ENCODE data around the gene ST3GAL3. TPM values are rescaled to one million over a fixed set of nuclear protein-coding genes. Genes with fewer than 3 reads are reported as not detected.

ST3GAL3 gene
- total RNA-seq, 1 experiment from 2014 or later = 8.3 TPM

- H3K4me1 ChIP-seq (ENCODE audit: insufficient read depth, low read length) = no peaks in the 10 kb centered on the region
- H3K4me2 ChIP-seq (ENCODE audit: insufficient read depth, insufficient read length, low read length) = no peak overlapping the region
- H4K91ac ChIP-seq (ENCODE audit: insufficient read length, low read depth, low read length) = no peak overlapping the region
- H3K4ac ChIP-seq (ENCODE audit: low read depth, low read length) = no peak overlapping the region
- no peak overlapping the region for H2BK20ac ChIP-seq (ENCODE audit: low read depth, low read length, poor library complexity, severe bottlenecking)
- Mint-ChIP-seq H3K4me1 (peaks cover 5 to 6% of the 10 kb centered on the region in 2 experiments; a peak in 3 of 4 replicates), H3K9me3 (no peaks in the 10 kb centered on the region; a peak in 1 of 5 replicates), H3K27ac (no peak overlapping the region), H3K36me3 (ENCODE audit: insufficient read depth in 1 of 3, low read depth in 3 of 3) (peaks cover 0 to 4% (median 0%) of the 10 kb centered on the region in 3 experiments; a peak in 2 of 7 replicates), H3K27me3 (ENCODE audit: low read depth) (no peaks in the 10 kb centered on the region), H3K4me3 (no peak overlapping the region)
- H4K5ac ChIP-seq (ENCODE audit: insufficient read length, low read depth, low read length) = no peak overlapping the region
- no peak overlapping the region for H2BK5ac ChIP-seq (ENCODE audit: insufficient read length, low read length)
- H3K79me2 ChIP-seq (ENCODE audit: insufficient read depth, low read length) = no peaks in the 10 kb centered on the region
- no peaks in the 10 kb centered on the region for H3K9me3 ChIP-seq (ENCODE audit: control insufficient read depth, low read depth, low read length)
- H2AFZ ChIP-seq (ENCODE audit: low read length) = no peak overlapping the region
- DNase-seq = no peak
- H4K20me1 ChIP-seq (ENCODE audit: control insufficient read depth, insufficient read depth, insufficient read length) = no peaks in the 10 kb centered on the region
- no peak overlapping the region for H3K18ac ChIP-seq (ENCODE audit: insufficient read length, low read depth, low read length)
- no peak overlapping the region for H2BK12ac ChIP-seq (ENCODE audit: insufficient read length, low read depth, low read length)
- H3K79me1 ChIP-seq (ENCODE audit: insufficient read depth, low read depth, low read length, poor library complexity, severe bottlenecking) = no peaks in the 10 kb centered on the region
- H2AK5ac ChIP-seq (ENCODE audit: insufficient read length, low read length) = no peak overlapping the region
- no peak overlapping the region for H3K23ac ChIP-seq (ENCODE audit: insufficient read length, low read depth, low read length)
- H2BK15ac ChIP-seq (ENCODE audit: low read depth, low read length) = no peak overlapping the region
- H3K56ac ChIP-seq (ENCODE audit: insufficient read length, low read depth, low read length) = no peak overlapping the region
- no peak overlapping the region for H3K27ac ChIP-seq (ENCODE audit: insufficient read length, low read depth, low read length)
- no peaks in the 10 kb centered on the region for H3K23me2 ChIP-seq (ENCODE audit: insufficient read length, low read depth, low read length, poor library complexity, severe bottlenecking)
- H3K14ac ChIP-seq (ENCODE audit: insufficient read depth, low read length) = no peak overlapping the region
- no peak overlapping the region for H3K9ac ChIP-seq (ENCODE audit: extremely low read depth, insufficient read length, low read length)
- no peak overlapping the region for H4K8ac ChIP-seq (replicated peaks; ENCODE audit: insufficient read length, low read depth, low read length)
- no peak overlapping the region for H3T11ph ChIP-seq (ENCODE audit: low read length)
- no peak for TF ChIP-seq CTCF (conservative IDR thresholded peaks at IDR 0.05)
- WGBS (ENCODE audit: extremely low coverage, insufficient read length, low lambda C conversion rate) = no CpG with 5 or more reads among the region's 2 CpGs
- no peaks in the 10 kb centered on the region for H3K27me3 ChIP-seq (ENCODE audit: insufficient read depth, low read length)
- no peak overlapping the region for H2BK120ac ChIP-seq (ENCODE audit: low read depth, low read length, poor library complexity, severe bottlenecking)
These were observed 29.5 kb downstream of the ST3GAL3 start for GRCh38 chr1:43736819-43737218.
